ENCODE data around the gene CACNA1E. TPM values are rescaled to one million over a fixed set of nuclear protein-coding genes. Genes with fewer than 3 reads are reported as not detected.
"Not testable (repeated sequence)": the region's sequence is repeated elsewhere in the genome, so short reads cannot be mapped to it uniquely, and the experiment has no call there.

CACNA1E gene
- total and polyA plus RNA-seq, 7 experiments from 2014 or later: 0.07 TPM; not detected in 6

- POLR2A ChIA-PET: no interaction called here
- H3K27me3 Mint-ChIP-seq: peaks cover 8 to 34% (median 14%) of the 10 kb centered on the region in 5 donors
- H3K36me3 Mint-ChIP-seq: no peaks in the 10 kb centered on the region
- H3K4me1 Mint-ChIP-seq: no peaks in the 10 kb centered on the region
- no peak overlapping the region for H3K4me3 ChIP-seq (ENCODE audit: low read length)
- no peaks in the 10 kb centered on the region for H3K27me3 ChIP-seq (ENCODE audit: control insufficient read depth in 2 of 2, insufficient read depth in 2 of 2, low read length in 2 of 2)
- ATAC-seq (no peak), DNase-seq (no peak)
- H3K27ac ChIP-seq (ENCODE audit: low read depth, low read length): no peak overlapping the region
- no peak overlapping the region for H3K27ac Mint-ChIP-seq
- CTCF ChIA-PET: no interaction called here
- H3K9me3 ChIP-seq (ENCODE audit: control insufficient read depth in 2 of 3, low read length in 3 of 3): no peaks in the 10 kb centered on the region
- peaks cover 0 to 8% (median 0%) of the 10 kb centered on the region in 11 donors for H3K9me3 Mint-ChIP-seq
- intact Hi-C loops (cut with micrococcal nuclease): no loop called here
- no peak overlapping the region for H3K4me3 Mint-ChIP-seq
- no peaks in the 10 kb centered on the region for H3K4me1 ChIP-seq (ENCODE audit: control insufficient read depth in 2 of 2, insufficient read depth in 2 of 2, low read length in 2 of 2)
- H3K36me3 ChIP-seq (ENCODE audit: control insufficient read depth in 2 of 3, insufficient read depth in 3 of 3, low read length in 3 of 3): no peaks in the 10 kb centered on the region
Measured at GRCh38 chr1:181818943-181819342, 335.6 kb downstream of the CACNA1E start.

DNA sequence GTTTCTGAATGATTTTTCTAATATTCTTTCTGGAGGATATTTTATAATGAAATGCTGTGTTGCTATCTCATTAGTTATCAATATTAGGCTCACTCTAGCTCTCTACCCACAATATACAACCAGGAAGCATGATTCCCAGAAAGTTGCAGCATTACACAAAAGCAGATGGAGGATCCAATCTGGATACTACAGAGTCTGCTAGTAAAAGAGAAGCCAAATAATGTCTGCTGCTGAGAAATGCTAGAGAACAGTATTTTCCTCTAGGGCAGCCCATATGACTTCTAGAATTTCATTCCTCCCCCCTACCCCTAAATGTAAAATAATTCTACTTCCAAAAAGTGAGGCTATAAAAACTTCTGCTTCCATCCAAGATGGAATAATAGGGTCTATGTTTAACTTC lies 338.4 kb downstream of the CACNA1E start:
- CTCF ChIA-PET: interaction anchor here (0.7 kb wide), 1 partner anchor 18 kb away, joined by 3 read pairs; no protein-coding TSS in a partner anchor

GRCh38 chr1:181832173-181832880 lies 349.0 kb downstream of the CACNA1E start:
- POLR2A ChIA-PET; ATAC-seq; H3K4me1 Mint-ChIP-seq; H3K27ac ChIP-seq (ENCODE audit: low read depth, low read length); H3K9me3 ChIP-seq (ENCODE audit: control insufficient read depth in 2 of 3, low read length in 3 of 3); intact Hi-C loops (cut with micrococcal nuclease); H3K4me3 ChIP-seq (ENCODE audit: low read length); H3K27me3 ChIP-seq (ENCODE audit: control insufficient read depth in 2 of 2, insufficient read depth in 2 of 2, low read length in 2 of 2); H3K4me1 ChIP-seq (ENCODE audit: control insufficient read depth in 2 of 2, insufficient read depth in 2 of 2, low read length in 2 of 2); CTCF ChIA-PET; H3K36me3 ChIP-seq (ENCODE audit: control insufficient read depth in 2 of 3, insufficient read depth in 3 of 3, low read length in 3 of 3); H3K27ac Mint-ChIP-seq; H3K4me3 Mint-ChIP-seq: not testable (repeated sequence)
- peak in 1 of 9 donors; percentile 7 for DNase-seq
- Mint-ChIP-seq H3K9me3 (peaks cover 2 to 46% (median 16%) of the 10 kb centered on the region in 11 donors), H3K36me3 (peaks cover 0 to 11% (median 2%) of the 10 kb centered on the region in 5 donors), H3K27me3 (peaks cover 0 to 35% (median 31%) of the 10 kb centered on the region in 5 donors)

More for the DNA sequence above, 338.4 kb downstream of the CACNA1E start:
- Histone ChIP-seq H3K36me3 (ENCODE audit: control insufficient read depth in 2 of 3, insufficient read depth in 3 of 3, low read length in 3 of 3) (no peaks in the 10 kb centered on the region), H3K27ac (ENCODE audit: low read depth, low read length) (no peak overlapping the region), H3K9me3 (ENCODE audit: control insufficient read depth in 2 of 3, low read length in 3 of 3) (peaks cover 0 to 6% (median 0%) of the 10 kb centered on the region in 3 experiments), H3K4me1 (ENCODE audit: control insufficient read depth in 2 of 2, insufficient read depth in 2 of 2, low read length in 2 of 2) (no peaks in the 10 kb centered on the region), H3K4me3 (ENCODE audit: low read length) (no peak overlapping the region), H3K27me3 (ENCODE audit: control insufficient read depth in 2 of 2, insufficient read depth in 2 of 2, low read length in 2 of 2) (no peaks in the 10 kb centered on the region)
- intact Hi-C loops (cut with micrococcal nuclease): no loop called here
- peaks cover 0 to 16% (median 5%) of the 10 kb centered on the region in 11 donors for H3K9me3 Mint-ChIP-seq
- no peak overlapping the region for H3K4me3 Mint-ChIP-seq
- DNase-seq: no peak
- no peak for ATAC-seq
- no peak overlapping the region for H3K27ac Mint-ChIP-seq
- no peaks in the 10 kb centered on the region for H3K4me1 Mint-ChIP-seq
- no peaks in the 10 kb centered on the region for H3K36me3 Mint-ChIP-seq
- H3K27me3 Mint-ChIP-seq: peaks cover 8 to 34% (median 12%) of the 10 kb centered on the region in 5 donors
- POLR2A ChIA-PET: no interaction called here

DNA sequence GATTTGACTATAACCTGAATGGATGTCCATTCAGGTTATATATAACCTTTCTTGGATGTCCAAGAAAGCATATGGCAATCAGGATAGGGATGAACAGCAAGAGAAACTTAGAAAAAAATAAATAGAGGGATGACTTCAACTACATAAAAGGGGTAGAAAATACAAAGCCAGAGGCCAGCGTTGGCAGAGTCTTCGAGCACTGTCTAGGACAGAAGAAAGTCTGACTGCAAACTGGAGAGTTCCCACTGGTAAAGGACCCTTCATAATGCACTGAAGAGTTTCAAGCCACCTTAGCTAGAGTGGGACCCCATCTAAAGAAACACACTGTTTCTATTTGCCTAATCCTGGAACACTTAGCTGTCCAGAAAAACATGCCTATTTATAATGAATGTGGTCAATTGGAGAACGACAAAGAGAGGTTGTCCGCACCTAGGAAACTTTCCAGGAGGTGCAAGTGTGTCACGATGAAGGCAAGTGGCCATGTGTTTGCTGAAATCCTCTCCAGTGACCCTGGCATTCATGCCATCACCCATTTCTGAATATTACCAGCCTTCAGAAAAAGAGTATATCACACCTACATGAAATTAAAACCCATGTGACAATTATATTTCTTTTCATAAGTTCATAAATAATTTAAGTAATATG lies 362.8 kb downstream of the CACNA1E start:
- H3K4me1 ChIP-seq (ENCODE audit: control insufficient read depth in 2 of 2, insufficient read depth in 2 of 2, low read length in 2 of 2): no peaks in the 10 kb centered on the region
- Mint-ChIP-seq H3K4me3 (no peak overlapping the region), H3K4me1 (no peaks in the 10 kb centered on the region), H3K27ac (no peak overlapping the region), H3K36me3 (peaks cover 0 to 2% (median 0%) of the 10 kb centered on the region in 5 donors), H3K9me3 (peaks cover 0 to 4% (median 0%) of the 10 kb centered on the region in 11 donors), H3K27me3 (peaks cover 2 to 48% (median 16%) of the 10 kb centered on the region in 5 donors)
- H3K27me3 ChIP-seq (ENCODE audit: control insufficient read depth in 2 of 2, insufficient read depth in 2 of 2, low read length in 2 of 2): no peaks in the 10 kb centered on the region
- H3K4me3 ChIP-seq (ENCODE audit: low read length): no peak overlapping the region
- no peaks in the 10 kb centered on the region for H3K9me3 ChIP-seq (ENCODE audit: control insufficient read depth in 2 of 3, low read length in 3 of 3)
- ATAC-seq: no peak
- H3K36me3 ChIP-seq (ENCODE audit: control insufficient read depth in 2 of 3, insufficient read depth in 3 of 3, low read length in 3 of 3): no peaks in the 10 kb centered on the region
- no peak for DNase-seq
- intact Hi-C loops (cut with micrococcal nuclease): no loop called here
- no peak overlapping the region for H3K27ac ChIP-seq (ENCODE audit: low read depth, low read length)
- CTCF ChIA-PET: no interaction called here
- POLR2A ChIA-PET: no interaction called here

GRCh38 chr1:181846681-181847080 lies 363.4 kb downstream of the CACNA1E start:
- CTCF ChIA-PET: no interaction called here
- no peak for ATAC-seq

GRCh38 chr1:181849071-181849470 lies 365.8 kb downstream of the CACNA1E start:
- no peak for ATAC-seq
- H3K4me3 Mint-ChIP-seq: no peak overlapping the region
- H3K36me3 Mint-ChIP-seq: peaks cover 0 to 7% (median 0%) of the 10 kb centered on the region in 5 donors
- DNase-seq: no peak
- ChIA-PET CTCF (no interaction called here), POLR2A (no interaction called here)
- peaks cover 0 to 21% (median 9%) of the 10 kb centered on the region in 11 donors for H3K9me3 Mint-ChIP-seq
- intact Hi-C loops (cut with micrococcal nuclease): no loop called here
- no peaks in the 10 kb centered on the region for H3K4me1 Mint-ChIP-seq
- H3K27me3 ChIP-seq (ENCODE audit: control insufficient read depth in 2 of 2, insufficient read depth in 2 of 2, low read length in 2 of 2): no peaks in the 10 kb centered on the region
- H3K4me3 ChIP-seq (ENCODE audit: low read length): no peak overlapping the region
- no peak overlapping the region for H3K27ac ChIP-seq (ENCODE audit: low read depth, low read length)
- no peaks in the 10 kb centered on the region for H3K4me1 ChIP-seq (ENCODE audit: control insufficient read depth in 2 of 2, insufficient read depth in 2 of 2, low read length in 2 of 2)
- no peaks in the 10 kb centered on the region for H3K9me3 ChIP-seq (ENCODE audit: control insufficient read depth in 2 of 3, low read length in 3 of 3)
- H3K27me3 Mint-ChIP-seq: peaks cover 7 to 32% (median 13%) of the 10 kb centered on the region in 5 donors
- no peak overlapping the region for H3K27ac Mint-ChIP-seq
- H3K36me3 ChIP-seq (ENCODE audit: control insufficient read depth in 2 of 3, insufficient read depth in 3 of 3, low read length in 3 of 3): no peaks in the 10 kb centered on the region

More at GRCh38 chr1:181846681-181847080, 363.4 kb downstream of the CACNA1E start:
- Mint-ChIP-seq H3K9me3 (peaks cover 0 to 4% (median under 1%) of the 10 kb centered on the region in 11 donors), H3K4me3 (no peak overlapping the region), H3K27ac (no peak overlapping the region), H3K36me3 (peaks cover 0 to 4% (median 0%) of the 10 kb centered on the region in 5 donors), H3K27me3 (peaks cover 2 to 50% (median 18%) of the 10 kb centered on the region in 5 donors), H3K4me1 (no peaks in the 10 kb centered on the region)
- Histone ChIP-seq H3K36me3 (ENCODE audit: control insufficient read depth in 2 of 3, insufficient read depth in 3 of 3, low read length in 3 of 3) (no peaks in the 10 kb centered on the region), H3K27ac (ENCODE audit: low read depth, low read length) (no peak overlapping the region), H3K4me3 (ENCODE audit: low read length) (no peak overlapping the region), H3K9me3 (ENCODE audit: control insufficient read depth in 2 of 3, low read length in 3 of 3) (no peaks in the 10 kb centered on the region), H3K27me3 (ENCODE audit: control insufficient read depth in 2 of 2, insufficient read depth in 2 of 2, low read length in 2 of 2) (no peaks in the 10 kb centered on the region), H3K4me1 (ENCODE audit: control insufficient read depth in 2 of 2, insufficient read depth in 2 of 2, low read length in 2 of 2) (no peaks in the 10 kb centered on the region)
- DNase-seq: no peak
- POLR2A ChIA-PET: no interaction called here
- intact Hi-C loops (cut with micrococcal nuclease): no loop called here

Measured in naive thymus-derived CD4-positive, alpha-beta T cell (primary cell).